Medulla oblongata (tissue), 1 donor: ENCODE measurements around the gene GTPBP3.
A peak's percentile ranks its signal among the peaks of the same experiment; 100 is the strongest.
"Not testable (repeated sequence)": the region's sequence is repeated elsewhere in the genome, so short reads cannot be mapped to it uniquely, and the experiment has no call there.

Source experiments
- DNase-seq: peaks from one replicate; pipeline ENCODE4 v3.0.0-alpha.2; 2015; ENCODE audit errors: extremely low spot score

The GTPBP3 gene, protein sequence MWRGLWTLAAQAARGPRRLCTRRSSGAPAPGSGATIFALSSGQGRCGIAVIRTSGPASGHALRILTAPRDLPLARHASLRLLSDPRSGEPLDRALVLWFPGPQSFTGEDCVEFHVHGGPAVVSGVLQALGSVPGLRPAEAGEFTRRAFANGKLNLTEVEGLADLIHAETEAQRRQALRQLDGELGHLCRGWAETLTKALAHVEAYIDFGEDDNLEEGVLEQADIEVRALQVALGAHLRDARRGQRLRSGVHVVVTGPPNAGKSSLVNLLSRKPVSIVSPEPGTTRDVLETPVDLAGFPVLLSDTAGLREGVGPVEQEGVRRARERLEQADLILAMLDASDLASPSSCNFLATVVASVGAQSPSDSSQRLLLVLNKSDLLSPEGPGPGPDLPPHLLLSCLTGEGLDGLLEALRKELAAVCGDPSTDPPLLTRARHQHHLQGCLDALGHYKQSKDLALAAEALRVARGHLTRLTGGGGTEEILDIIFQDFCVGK

DNA sequence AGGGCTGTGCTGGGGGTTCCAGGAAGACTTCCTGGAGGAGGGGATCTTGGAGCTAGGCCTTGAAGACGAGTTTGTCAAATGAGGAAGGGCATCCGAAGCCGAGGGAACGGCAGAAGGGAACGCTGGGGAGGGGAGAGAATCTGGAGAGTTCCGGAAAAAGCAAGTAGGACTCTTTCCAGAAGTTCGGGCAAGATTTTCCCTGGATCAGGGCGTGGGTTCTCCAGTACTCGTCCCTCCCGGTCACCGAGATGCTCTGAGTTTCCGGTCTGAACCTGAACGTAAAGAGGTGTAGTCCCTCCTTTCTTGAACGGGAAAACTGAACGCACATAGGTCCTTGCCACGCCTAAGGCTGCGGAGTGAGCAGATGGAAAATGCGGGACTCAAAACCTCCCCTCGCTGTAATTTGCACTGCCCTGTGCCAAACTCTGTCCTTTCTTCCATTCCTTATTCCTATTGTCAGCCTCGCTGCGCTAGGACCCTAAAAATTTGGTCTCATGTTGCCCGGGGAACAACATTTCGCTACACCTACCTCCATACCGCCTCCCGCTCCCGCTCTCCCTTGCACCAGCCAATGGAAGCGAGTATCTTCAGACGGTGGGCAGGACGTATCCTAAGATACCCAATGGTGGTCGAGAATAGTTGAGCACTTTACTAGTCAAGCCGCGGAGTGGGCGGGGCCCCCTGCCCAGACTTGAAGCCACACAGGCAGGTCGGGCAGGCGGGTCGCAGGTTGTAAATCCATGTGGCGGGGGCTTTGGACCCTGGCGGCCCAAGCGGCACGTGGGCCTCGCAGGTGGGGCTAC, at the start of gene GTPBP3:
TSS of gene GTPBP3 (plus strand) at position 682 of the 803 bp plus-strand sequence. CDS start at position 741, 59 bp downstream.
- peak; percentile 99 for DNase-seq

DNA sequence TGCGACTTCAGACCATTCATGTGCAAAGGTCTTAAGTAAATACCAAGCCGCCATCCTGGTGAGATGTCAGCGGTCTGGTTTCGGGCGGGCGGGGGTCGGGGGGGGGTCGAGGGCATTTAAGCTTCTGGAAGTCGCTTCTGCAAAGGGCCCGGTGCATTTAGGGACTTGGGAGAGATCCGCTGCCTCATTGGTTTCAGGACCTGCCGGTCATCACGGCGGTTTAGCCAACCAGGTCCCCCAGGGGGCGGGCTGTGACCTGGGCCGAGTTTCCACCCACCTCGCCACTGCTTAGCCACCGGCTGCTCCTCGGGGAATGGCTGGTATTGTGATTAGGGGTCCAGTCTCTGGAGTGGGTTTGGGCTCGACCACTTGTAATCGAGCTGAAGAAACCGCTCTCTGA, 47.9 kb upstream of the GTPBP3 start:
- DNase-seq = no peak

DNA sequence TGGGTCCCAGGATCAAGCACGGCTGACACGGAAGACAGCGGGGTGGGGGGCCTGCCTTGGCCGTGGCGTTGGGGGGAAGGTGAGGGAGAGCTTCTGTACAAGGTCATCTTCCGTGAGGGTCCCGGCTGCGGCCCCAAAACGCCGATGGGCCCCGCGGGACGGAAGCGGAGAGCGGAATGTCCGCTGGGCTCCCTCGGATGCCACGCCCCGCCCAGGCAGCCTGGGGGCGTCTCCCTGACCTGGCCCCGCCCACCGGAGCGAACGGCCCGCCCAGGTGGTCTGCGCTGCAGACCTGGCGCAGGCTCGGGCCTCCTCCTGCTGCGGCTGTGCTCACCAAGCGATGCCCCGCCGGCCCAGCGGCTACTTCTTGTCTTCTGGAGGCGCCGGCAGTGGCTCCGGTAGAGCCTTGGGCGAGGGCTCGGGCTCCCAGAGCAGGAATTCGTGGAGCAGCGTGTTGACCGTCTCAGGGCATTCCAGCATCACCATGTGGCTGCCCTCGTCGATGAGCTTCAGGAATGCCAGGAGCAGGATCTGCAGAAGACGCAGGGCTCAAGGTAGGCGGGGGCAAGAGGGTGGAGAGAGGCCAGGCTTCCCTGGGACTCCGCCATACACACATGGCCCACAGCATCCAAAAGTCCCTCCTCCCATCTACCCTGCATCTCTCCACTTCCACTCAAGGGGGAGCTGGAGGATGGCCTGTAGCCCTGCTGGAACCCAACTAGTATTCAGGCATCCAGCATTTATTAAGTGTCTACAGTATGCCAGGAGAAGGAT, 44.9 kb upstream of the GTPBP3 start:
- DNase-seq = peak; percentile 81

DNA sequence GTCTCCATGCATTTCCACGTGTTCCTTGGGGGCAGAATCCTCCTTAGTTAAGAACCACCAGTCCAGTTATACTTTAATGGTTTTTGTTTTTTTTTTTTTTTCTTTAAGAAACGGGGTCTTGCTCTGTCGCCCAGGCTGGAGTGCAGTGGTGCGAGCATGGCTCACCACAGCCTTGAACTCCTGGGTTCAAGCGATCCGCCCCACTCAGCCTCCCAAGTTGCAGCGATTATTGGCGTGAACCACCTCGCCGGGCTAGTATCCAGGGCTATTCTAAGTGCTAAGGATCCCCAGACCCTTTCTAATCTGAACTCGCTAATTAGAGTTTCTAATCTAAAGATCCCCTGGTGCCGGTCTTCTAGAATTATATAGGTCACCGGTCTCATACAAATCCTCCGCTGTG, 43.7 kb upstream of the GTPBP3 start:
- no peak for DNase-seq

DNA sequence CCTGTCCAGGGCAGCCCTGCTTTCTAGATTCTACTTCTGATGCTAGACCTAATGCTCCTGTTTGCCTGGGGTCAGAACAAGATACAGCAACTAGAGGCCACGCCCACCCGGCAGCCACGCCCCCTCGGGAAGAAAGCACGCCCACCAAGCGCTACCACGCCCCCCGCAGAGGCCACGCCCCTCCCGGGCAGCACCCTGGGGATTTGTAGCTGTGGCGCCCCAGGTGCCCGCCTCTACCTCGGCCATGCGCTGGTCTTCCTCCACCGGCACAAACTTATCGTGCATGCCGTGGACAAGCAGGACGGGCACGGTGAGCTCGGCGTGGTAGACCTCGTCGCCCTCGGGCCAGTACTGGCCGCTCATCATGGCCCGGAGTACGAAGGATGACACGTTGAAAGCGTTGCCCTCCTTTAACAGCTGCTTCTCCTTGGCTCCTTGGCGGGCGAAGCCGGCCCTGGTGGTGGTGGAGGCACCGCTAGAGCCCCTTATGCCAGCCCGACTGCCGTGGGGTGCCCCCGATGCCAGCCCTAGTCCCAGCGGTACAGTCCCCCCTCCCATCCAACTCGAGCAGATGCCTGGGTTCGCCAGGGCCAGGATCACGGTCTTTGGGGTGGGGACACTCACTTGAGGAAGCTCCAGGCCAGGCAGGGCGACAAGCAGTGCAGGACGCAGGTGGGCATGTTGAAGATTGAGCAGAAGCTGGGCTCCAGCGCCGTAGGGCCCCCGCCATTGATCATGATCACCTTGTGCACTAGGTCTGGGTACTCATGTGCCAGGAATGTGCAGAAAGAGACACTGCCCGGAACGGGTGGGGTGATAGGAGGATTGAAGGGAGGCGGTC, 43.1 kb upstream of the GTPBP3 start:
- DNase-seq = no peak

DNA sequence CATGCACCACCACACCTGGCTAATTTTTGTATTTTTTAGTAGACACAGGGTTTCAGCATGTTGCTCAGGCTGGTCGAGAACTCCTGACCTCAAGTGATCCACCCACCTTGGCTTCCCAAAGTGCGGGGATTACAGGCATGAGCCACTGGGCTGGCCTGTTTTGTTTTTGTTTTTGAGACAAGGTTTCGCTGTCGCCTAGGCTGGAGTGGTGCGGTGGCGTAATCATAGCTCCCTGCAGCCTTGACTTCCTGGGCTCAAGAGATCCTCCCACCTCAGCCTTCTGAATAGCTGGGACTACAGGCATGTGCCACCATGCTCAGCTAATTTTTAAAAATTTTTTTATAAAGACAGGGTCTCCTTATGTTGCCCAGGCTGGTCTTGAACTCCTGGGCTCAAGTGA, 41.8 kb upstream of the GTPBP3 start:
- DNase-seq = not testable (repeated sequence)

DNA sequence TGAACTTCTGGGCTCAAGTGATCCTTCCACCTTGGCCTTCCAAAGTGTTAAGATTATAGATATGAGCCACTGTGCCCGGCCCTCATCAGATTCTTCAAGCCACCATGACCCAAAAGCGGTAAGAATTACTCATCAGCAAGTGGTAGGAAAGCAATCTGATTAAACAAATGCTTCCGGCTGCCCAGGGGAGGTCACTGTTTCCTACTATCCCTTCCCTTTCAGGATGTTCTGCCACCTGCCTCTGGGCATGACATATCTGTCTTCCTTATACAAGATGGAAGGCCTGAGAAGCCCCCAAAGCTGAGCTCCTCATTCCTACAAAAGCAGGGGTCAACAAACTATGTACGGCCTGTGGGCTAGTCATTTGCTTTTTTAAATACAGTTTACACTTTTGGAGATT, 41.1 kb upstream of the GTPBP3 start:
- DNase-seq = no peak

DNA sequence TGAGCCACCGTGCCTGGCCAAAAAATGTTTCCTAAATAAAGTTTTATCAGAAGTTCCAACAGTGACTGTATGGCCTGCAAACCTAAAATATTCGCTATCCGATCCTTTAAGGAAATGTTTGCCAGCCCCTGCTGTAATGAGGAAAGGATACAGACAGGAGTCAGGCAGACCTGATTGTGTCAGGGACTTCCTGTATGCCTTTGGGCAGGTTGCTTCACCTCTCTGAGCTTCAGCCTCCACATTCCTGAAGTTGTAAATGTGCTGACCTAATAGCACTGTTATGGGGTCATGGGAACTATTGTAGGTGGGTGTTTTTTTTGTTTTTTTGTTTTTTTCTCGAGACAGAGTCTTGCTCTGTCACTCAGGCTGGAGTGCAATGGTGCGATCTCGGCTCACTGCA, 40.4 kb upstream of the GTPBP3 start:
- no peak for DNase-seq

DNA sequence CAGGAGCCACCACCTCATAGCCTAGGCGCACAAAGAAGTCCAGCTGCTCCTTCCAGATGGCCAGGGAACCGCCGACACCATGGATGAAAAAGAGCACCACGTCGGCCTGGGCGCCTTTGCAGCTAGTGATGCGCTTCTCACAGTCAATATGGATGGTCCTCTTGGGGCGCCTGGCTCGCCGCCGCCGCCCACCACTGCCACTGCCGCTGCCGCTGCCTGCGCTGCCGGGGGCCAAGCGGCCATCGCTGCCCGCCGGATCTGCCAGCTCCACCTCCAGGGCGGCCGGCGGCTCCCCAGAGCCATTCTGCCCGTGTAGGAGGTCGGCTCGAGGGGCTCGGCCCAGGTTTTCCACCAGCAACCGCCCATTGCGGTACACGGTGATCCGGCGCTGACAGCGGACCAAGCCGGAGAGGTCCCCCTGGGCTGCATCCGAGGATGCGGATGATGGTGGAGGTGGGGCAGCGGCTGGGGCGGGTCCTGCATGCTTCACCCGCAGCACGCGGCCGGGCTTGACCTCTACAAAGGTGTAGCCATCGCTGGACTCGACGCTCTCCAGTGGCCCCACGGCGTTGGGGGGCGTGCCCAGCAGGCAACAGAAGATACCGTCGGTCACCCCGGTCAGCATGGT, 36.2 kb upstream of the GTPBP3 start:
- DNase-seq = no peak

DNA sequence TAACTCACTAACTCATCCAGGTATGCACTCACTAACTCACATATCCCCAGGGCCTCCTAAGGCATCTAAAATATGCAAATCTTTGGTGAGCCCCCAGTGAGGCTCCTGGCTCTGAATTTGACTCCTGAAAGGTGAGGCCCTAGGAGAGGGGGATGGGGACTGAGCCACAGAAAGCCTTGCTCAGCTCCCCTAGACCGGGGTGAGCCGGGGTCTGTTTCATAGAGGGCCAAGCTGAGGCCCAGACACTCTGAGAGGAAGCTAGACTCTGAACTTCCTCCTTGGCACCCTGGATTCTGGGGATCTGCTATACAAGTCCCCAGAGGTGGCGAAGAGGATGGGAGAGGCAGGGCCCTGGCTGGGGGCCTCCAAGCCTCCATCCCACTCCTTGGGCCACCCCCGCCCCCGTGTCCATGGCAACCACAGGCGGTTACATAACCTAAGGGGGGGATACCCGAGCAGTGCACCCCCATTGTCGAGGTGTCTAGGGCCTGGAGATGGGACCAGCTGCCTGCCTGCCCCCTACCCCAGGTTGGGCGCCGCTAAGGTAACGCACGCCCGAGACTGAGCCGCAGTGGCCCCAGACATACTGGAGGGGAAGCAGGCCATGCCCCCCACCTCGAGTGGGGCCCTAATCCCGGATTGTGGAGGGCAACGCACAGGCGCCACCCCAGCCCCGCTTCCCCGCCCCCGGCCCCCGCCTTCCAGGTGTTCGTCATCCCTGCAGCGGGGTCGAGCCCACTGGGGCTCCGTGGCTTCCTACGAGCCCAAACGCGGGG, 34.8 kb upstream of the GTPBP3 start:
- DNase-seq = peak; percentile 27

DNA sequence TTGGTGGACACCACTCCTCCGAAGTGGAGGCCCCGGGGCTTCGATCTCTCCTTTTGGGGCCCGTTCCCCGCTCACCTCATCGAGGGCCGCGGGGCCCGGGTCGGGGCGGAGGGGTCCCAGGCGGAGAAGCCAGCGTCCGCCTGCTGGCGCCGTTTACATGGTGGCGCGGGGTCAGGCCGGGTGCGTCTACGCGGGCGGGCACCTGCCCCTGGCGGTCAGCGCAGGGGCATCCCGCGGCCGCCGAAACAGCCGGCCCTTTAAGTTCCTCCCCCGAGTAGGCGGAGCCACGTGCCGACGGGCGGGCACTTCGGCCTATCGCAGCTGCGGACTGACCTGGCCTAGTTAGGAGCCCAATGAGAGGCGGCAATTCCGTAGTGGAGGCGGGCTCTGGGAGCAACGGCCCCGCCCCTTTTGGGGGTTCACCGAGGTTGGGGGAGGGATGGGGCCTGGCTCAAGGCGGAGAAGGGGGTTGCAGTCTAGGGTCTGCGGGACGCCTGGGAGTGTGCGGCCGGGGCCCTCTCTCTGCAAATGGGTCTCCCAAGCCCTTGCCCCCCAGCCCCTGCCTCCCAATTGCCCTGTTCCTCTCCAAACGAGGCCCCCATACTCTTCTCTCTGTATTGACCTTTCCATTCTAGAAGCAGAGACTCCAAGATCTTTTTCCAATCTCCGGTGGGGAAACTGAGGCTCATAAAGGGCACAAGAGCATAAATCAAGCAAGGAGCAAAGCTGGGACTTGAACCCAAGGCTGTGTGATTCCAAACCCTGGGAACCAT, 34.0 kb upstream of the GTPBP3 start, which contains the start of gene ABHD8:
TSS of gene ABHD8 (minus strand) at position 259 of the 773 bp plus-strand sequence. CDS start 1,809 bp downstream, outside the sequence.
- DNase-seq = peak; percentile 96

DNA sequence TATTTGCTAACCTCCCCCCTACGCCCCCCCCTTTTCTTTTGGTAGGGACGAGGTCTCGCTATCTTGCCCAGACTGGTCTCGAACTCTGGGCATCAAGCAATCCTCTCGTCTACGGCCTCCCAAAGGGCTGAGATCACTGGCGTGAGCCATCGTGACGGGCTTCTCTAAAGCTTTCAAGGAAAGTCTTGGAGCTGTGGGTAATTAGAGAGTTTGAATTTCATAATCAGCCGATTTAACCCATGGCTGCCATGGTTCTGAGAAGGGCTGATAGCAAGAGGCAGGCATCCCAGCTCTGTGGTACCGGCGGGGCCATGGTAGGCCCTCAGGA, 33.4 kb upstream of the GTPBP3 start:
- peak; percentile 26 for DNase-seq

DNA sequence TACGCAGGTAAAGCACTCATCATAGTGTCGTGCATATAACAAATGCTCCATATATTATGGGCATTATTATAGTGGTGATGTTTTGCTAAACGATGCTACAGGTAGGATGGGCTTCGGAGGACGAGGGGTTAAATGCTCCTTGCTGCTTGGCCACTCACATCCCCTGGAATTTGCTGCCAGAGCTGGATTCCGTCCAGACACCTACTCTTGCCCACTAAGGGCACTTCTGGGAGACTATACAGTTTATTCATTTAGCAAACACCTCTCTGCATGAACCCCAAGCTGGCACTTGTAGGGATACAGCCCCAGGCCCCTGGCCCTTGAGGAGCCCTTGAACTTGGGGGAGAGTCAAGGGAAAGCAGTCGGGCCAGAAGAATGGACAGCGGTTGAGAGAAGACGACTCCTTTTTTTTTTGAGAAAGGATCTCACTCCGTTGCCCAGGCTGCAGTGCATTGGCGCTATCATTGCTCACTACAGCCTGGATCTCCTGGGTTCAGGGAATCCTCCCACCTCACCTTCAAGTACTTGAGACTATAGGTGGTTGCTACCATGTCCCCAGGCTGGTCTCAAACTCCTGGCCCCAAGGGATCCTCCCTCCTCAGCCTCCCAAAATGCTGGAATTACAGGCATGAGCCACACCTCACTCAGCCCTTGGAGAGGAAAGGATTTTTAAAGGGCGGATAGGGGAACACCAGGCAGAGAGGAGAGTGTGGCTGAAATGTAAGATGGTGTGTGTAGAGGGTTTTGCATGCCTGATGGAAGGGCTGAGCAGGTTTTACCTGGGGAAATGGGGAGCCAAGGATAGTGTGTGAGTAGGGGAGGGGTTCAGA, 32.8 kb upstream of the GTPBP3 start:
- no peak for DNase-seq

DNA sequence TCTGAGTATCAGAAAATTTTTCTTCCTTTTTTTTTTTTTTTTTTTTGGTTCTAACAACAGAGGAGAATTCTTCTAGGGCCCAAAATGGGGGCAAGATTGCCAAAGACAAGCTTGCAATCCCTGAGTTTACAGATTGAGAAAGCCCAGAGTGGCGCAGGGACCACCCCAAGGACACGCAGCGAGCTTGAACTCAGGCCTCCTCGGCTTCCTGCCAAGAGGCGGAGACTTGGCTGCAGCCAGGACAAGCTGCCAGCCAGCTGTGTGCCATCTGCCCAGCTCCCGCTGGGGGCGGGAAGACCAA, 32.2 kb upstream of the GTPBP3 start:
- DNase-seq = no peak

DNA sequence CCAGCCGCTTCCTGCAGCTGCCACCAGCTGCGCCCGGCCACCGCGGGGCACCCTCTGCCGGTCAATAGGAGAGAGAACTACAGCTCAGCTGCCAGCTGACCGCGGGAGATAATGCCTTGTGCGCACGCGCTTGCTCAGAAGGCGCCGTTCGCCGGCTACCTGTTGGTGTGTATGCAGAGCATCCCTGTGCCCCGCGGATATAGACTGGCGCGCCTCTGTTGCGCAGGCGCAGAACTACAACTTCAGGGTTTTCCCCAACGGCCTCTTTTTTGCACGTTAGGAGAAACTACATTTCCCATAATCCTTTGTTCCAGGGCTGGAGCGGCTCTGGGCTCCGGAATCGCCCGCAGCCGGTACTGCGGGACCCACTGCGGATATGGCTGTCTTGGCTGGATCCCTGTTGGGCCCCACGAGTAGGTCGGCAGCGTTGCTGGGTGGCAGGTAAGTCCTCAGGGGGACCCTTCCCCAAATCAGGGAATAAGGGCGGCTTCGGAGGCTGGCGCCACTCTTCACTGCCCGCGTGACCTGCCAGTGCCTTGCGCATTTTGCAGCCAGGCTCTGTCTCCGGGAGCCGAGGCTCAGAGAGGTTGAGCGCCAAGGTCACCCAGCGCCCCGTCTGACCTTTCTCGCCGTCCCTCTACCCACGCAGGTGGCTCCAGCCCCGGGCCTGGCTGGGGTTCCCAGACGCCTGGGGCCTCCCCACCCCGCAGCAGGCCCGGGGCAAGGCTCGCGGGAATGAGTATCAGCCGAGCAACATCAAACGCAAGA, 31.7 kb upstream of the GTPBP3 start, which contains the start of gene MRPL34:
TSS of gene MRPL34 (plus strand) at position 356 of the 768 bp plus-strand sequence. CDS start at position 377, 21 bp downstream.
- DNase-seq = peak; percentile 97

DNA sequence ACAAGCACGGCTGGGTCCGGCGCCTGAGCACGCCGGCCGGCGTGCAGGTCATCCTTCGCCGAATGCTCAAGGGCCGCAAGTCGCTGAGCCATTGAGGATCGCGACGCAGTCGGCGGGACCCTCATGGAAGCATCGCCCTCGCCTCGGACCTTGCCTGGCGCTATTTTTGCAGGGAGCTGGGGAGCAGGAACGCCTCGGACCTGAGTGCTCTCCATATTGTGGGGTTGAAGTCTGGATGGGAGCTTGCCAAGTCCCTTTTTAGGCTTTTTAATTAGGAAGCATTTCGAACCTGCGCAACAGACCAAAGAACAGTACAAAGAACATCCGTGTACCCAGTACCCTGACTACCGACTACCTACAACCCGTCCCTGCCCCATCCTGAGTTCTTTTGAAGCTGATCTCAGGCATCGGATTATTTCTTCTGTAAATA, 31.1 kb upstream of the GTPBP3 start:
- DNase-seq = peak; percentile 22

DNA sequence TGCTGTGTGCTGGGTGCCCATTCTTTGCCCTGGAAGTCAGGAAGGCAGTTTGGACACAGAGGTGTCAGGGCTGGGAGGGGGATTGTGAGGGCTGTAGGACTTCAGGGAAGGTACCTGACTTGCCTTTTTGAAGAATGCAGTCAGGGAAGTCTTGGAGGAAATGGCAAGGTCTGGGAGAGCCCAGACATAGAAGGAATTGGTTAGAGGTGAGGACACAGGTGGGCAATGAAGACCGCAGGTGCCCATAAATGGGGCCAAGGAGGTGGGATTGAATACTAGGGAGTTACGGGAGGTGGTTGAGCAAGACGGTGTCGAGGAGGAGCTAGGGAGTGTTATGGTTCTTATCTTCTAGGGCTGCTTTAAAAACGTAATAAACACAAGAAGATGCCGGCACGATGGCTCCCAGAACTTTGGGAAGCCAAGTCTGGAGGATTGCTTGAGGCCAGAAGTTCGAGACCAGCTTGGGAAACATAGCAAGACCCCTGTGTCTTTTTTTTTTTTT, 29.4 kb upstream of the GTPBP3 start:
- no peak for DNase-seq
